GM21529 (cell line): Measurements from ENCODE around the gene UQCC2.

Experiments used
- ATAC-seq: cut with Tn5 transposase; IDR thresholded peaks from one replicate; pipeline ENCODE4 v1.9.1; 2021; ENCODE audit not compliant: unreplicated experiment

The UQCC2 gene

DNA sequence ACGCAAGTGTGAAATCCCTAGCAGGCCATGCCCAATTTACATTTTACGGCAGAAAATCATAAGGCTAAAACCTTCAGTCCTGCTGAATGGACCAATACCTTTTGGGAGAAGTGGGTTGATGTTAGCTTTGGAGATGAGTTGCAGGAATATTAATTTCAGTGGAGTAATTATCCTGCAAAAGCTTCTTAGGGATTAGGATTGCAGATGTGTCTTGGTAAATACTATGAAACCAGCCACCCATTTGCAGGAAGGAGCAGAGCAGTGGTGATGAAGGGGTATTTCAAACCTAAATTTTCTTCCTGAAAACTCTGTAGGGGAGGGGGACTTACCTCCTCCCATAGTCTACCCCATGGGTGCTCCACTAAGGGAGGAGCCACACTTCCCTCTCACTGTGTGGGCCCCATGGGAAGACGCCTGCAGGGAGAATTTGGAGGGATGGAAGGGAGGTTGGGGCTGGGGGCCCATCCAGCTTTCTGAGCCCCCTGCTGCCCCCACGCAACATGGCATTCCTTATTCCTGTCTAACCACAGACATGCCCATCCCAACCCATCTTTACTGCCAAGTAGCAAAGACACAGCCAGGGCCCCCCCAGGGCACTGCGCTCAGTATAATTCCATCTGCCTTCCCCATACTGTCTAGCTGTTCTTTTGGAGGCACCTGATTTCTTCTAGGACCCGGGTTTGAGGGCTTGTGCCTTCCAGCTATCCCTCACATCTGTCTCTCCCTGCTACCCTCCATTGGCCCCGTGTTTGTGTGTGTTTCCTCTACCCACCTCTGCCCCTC is 14.6 kb upstream of the UQCC2 start:
- no peak for ATAC-seq

- no peak for ATAC-seq
Measured at GRCh38 chr6:33725222-33725621, 13.7 kb upstream of the UQCC2 start.

DNA sequence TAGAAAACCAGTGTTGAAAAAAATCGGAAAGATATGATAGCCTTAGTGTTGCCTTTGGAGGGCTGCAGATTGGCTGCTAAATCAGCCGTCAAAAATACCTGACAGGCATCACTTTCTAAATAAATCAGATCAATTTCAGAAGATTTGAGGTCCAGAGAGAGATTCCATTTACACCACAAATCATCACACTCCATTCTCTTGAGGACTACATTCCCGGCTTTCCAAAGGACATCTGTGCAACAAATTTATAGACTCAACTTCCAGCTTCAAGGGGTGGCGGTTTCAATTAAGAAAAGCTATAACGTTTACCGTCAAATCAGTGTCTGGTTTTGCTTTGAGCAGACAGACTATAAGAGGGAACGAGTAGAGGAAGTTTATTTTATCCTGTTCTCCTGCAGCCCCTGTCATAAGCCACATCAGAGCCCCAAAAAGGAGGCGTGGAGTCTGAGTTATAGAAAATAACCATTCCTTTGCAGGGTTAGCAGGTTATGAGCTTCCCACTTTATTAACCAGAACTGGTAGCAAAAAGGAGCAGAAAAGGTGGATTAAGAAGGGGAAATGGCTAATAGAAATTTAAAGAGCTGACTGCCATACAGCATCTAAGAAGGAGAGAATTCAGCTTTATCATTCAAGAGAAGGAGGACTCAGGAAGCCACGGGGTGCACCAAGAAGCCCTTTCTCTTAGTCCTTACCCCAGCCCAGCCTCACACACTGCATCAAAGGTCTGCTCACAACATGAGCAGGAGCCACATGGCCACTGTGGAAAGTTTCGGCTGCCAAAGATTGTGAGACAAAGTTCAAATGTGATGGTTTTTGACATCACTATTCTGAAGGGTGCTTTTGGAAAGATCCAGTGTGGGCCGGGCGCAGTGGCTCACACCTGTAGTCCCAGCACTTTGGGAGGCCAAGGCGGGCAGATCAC is 12.9 kb upstream of the UQCC2 start:
- ATAC-seq, result no peak

DNA sequence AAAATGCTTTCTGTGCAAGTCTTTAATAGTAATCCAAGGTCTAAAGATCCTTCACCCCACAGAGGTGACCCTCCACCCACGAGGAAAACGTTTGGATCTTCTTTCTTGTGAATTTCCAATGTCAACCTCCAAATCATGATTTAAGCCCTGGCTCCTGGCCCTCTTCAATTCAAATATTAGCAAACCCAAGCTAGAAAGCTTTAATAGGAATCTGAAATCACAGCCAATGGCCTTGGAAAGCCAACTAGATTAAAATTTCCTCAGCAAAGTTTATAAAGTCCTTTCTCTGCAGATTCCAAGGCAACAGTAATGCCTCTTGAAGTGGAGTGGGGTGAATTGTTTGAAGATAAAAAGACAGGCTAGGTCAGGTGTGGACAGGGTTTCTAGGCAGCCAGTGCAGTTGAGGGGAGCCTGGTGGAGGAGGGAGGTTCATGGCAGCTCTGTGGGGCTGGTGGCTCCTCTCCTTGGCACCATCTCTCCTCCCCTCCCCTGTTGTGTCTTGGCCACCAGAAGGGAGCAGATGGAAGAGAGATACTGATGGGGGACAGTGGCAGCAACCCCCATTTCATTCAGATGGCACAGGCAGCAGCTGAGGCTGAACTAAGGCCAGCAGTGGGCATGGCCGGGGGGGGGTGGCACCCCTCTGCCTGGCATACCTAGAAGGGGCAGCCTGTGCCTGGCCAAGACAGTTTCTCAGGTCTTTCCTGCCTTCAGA is 12.0 kb upstream of the UQCC2 start:
- no peak for ATAC-seq

DNA sequence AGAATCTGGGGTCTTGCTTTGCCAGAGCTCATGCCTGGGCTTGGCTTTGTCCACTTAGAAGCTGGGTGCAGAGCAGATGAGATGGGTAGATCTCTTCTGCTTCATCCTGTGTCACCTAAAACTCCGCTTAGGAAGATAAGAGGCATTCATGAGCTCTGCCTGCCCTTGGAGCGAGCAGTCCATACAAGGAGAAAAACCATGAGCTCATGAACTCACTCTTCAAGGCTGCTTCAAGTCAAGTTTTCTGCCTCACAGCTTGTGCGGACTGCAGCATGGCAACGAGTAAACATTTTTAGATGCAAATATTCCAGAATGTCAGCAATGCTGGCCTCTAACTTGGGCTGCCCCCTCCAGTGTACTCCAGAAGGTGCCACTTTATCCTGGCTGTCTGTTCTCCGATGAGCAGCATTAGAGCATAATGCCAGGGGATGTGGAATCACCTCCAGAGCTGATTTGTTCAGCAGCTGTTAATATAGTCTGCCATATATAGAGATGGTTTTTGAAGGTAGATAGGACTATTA is 10.7 kb upstream of the UQCC2 start:
- ATAC-seq, result no peak

- ATAC-seq, result no peak
Measured at GRCh38 chr6:33721508-33721907, 10.0 kb upstream of the UQCC2 start.

DNA sequence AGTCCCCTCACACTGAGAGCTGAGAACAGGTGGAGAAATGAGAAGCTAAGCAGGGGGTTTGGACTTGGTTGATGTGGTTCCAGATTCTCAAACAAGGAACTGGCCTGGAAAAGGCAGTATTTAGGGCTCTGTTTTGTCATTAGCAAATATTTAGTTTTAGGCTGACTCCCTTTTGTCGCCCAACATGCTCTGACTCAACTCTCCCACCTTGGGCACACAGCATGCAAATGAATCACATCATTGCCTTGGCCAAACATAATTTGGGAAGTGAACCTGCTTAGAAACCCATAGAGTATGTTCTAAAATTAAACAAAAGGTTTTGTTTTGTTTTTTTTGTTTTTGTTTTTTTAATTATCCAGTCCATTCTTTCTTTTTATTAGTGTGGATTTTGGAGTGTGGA is 9.5 kb upstream of the UQCC2 start:
- no peak for ATAC-seq

- ATAC-seq, result no peak
Measured at GRCh38 chr6:33719326-33719987, 8.0 kb upstream of the UQCC2 start.

DNA sequence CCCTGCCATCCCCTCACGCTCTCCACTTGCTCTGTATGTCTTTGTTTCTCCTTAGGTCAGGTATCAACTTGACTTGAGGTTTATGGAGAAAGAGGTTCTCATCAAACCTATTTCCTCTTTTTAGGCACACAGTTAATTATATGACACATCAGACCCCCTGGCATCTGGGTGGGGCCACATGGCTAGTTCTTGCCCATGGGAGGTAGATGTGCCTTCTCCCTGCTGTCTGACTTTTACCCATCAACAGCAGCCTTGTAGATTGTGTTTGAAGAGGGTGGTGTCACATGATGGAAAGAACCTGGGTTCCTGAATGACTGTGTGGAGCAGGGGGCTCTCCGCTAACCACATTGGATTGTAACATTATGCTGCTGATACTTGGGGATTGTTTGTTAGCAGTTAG is 7.2 kb upstream of the UQCC2 start:
- ATAC-seq, result no peak

DNA sequence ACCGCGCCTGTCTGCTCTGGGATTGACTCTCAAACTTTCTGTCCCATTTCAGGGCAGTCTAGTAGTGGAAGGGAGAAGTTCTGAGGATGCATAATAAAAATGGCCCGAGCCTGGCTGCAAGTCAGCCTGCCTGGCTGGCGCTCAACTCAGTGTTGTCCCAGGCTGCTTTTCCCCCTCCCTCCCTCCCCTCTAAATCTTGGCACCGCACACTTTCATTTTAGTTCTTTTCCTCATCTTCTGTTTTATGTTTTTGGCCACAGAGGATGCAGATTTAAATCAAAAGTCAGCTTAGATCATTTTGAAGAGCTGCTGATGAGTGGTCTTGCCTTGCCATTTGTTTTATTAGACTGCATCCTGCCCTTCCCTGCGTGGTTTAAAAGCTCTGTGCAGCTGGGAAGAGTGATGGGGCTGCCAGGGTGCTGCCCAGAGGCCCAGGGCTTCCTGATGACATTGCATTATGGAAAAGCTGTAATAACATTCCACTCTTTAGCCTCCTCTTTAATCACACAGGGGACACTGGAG is 6.5 kb upstream of the UQCC2 start:
- ATAC-seq, result no peak

- no peak for ATAC-seq
Measured at GRCh38 chr6:33716890-33717632, 5.6 kb upstream of the UQCC2 start.

DNA sequence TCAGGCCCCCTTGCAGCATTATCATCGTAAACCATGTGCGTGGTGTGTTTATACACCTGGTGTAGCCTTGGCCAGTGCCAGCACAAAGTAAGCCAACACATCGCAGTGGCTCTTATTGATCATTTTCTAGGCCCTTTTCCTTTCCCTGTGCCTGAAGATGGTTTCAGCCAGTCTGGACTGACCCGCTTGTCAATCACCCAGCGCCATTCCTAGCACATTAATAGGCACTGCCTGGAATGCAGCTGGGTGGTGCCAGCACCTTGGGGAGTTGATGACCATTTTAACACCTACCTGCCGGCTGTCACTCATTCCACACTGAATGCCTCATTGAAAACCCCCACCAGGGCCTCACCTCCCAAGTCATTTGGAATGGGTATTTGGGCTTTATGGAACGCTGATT is 4.9 kb upstream of the UQCC2 start:
- ATAC-seq, result no peak

GRCh38 chr6:33714385-33715040 is 3.0 kb upstream of the UQCC2 start:
- no peak for ATAC-seq

DNA sequence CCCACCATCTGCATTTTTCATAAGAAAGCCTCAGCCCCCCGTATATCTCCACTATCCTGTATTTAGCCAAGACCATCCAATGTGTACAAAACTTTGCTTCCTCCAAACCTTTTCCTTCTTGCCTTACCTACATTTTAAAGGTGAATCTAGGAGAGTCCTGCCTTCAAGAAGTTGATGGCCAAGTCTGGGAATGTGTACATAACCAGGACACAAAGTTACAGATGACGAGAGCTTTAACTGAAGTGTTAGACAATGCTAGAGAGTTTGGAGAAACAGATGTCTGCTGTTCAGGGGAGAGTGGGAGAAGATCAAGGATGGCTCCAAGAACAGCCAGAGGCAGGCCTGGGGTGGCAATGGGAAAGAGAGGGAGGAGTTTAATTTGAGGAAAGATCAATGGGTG is 2.3 kb upstream of the UQCC2 start:
- ATAC-seq, result no peak

- ATAC-seq, result no peak
Measured at GRCh38 chr6:33712914-33713313, 1.4 kb upstream of the UQCC2 start.

GRCh38 chr6:33710296-33711121 is 991 bp downstream of the UQCC2 start:
- ATAC-seq, result no peak

DNA sequence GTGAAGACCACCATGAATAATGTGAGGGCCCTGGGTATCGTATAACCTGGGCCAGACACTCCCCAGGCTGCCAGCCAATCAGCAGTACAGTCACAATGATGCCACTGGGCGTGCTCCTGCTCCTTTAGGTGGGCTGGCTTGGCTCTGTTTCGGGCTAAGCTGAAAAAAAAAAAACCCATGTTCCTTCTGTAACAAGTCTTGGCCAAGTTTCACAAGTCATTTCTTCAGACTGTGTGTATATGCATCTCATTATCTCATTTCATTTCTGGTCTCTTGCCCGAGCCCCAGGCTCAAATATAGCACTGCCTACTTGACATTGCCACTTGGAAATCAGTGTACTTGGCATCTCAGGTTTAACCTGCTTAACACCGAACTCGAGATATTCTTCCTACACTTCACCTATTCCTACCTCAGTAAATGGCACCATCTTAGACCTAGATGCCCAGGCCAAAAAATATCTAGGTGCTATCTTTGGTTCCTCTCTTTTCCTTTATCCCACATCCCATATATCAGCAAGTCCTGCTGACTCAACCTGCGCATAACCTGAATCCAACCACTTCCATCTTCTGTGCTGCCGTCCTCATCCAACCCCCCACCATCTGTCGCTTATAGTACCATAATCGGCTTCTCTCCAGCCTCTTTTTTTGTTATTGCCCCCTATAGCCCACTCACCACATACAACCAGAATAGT is 1.8 kb downstream of the UQCC2 start:
- no peak for ATAC-seq
